K562 (cell line): Measurements from ENCODE around the gene PNPLA2. TPM values are rescaled to one million over a fixed set of nuclear protein-coding genes. Genes with fewer than 3 reads are reported as not detected.

Experiments used
- ATAC-seq: fragments of 200-7000 bp; cut with Tn5 transposase; 3 replicates; pipeline ENCODE4 v1.9.1; 2020; ENCODE audit warnings: moderate library complexity
- BruUV-seq: library from RNA; stranded (reverse); fragments of 400-500 nt; replicated peaks from 2 replicates; lab custom pipeline; 2021; lab: Mats Ljungman, UMichigan
- CTCF ChIA-PET: fragments of 300-600 bp; formaldehyde crosslinking; extraction: SDS; loops from one replicate; lab custom pipeline; 2021; ENCODE audit warnings: low intra/inter-chr PET ratio; lab: Yijun Ruan, JAX
- POLR2A ChIA-PET: fragments of 300-600, 350-650 bp; sonication (Branson Sonifier 250); formaldehyde crosslinking; extraction: SDS; loops from one replicate; lab custom pipeline; 2021; ENCODE audit warnings: antibody characterized with exemption, inconsistent platforms; lab: Yijun Ruan, JAX
- DNase-seq, 4 experiments: peaks; one replicate each; pipeline versions ENCODE4 v3.0.0 to v3.0.0-alpha.2; 2011 to 2018; ENCODE audit warnings: low spot score in 3 of 4, mixed read lengths in 3 of 4; ENCODE audit errors: extremely low read depth in 1 of 4
- FAIRE-seq: peaks from 2 replicates; lab custom pipeline; 2011; peaks lifted over from hg19 to GRCh38; lab: Jason Lieb, UNC
- H2AFZ ChIP-seq: 2 replicates; pipeline ENCODE4 v1.6.0; 2011; ENCODE audit warnings: low read depth, low read length, control low read depth, inconsistent platforms
- H3K27ac ChIP-seq: fragments of 200-600 bp; 3 replicates; pipeline ENCODE4 v1.8.0; 2011; ENCODE audit warnings: low read depth, mild to moderate bottlenecking, control low read depth, inconsistent platforms, low read length, moderate library complexity, mixed read lengths; ENCODE audit errors: extremely low read depth
- H3K27me3 ChIP-seq, 2 experiments: fragments of 300-600 bp in 1 of 2; 2 replicates in 1 of 2; 3 replicates in 1 of 2; pipeline versions ENCODE4 v1.6.0 to v1.8.0; 2011; ENCODE audit warnings: inconsistent platforms in 2 of 2, low read length in 2 of 2, mild to moderate bottlenecking in 1 of 2, mixed read lengths in 1 of 2, moderate library complexity in 1 of 2; ENCODE audit not compliant: control insufficient read depth in 2 of 2, insufficient read depth in 2 of 2
- H3K36me3 ChIP-seq: fragments of 300-600 bp; 3 replicates; pipeline ENCODE4 v1.8.0; 2011; ENCODE audit warnings: mild to moderate bottlenecking, low read length, inconsistent platforms; ENCODE audit not compliant: control insufficient read depth, insufficient read depth
- H3K4me1 ChIP-seq, 2 experiments: fragments of 200-600 bp in 1 of 2; replicated peaks in 1 of 2; 2 replicates in 1 of 2; 3 replicates in 1 of 2; pipeline versions ENCODE4 v1.5.1 to v1.8.0; 2011; ENCODE audit warnings: inconsistent platforms in 2 of 2, low read length in 2 of 2, mild to moderate bottlenecking in 1 of 2, mixed read lengths in 1 of 2, moderate library complexity in 1 of 2; ENCODE audit not compliant: control insufficient read depth in 2 of 2, insufficient read depth in 2 of 2
- H3K4me2 ChIP-seq: 2 replicates; pipeline ENCODE4 v1.6.1; 2011; ENCODE audit warnings: low read length, control low read depth, inconsistent platforms, mixed read lengths; ENCODE audit not compliant: insufficient read depth
- H3K4me3 ChIP-seq: fragments of 200-600 bp; sonication (generic), shearing (Covaris generic); 2 replicates; pipeline ENCODE4 v1.5.1; 2016; ENCODE audit warnings: control low read depth, inconsistent platforms
- H3K79me2 ChIP-seq: fragments of 200-600 bp; 3 replicates; pipeline ENCODE4 v1.8.0; 2011; ENCODE audit warnings: low read length, inconsistent platforms; ENCODE audit not compliant: control insufficient read depth, insufficient read depth
- H3K9ac ChIP-seq, 2 experiments: 2 replicates each; pipeline versions ENCODE4 v1.6.0 to v1.6.1; 2011; ENCODE audit warnings: low read depth in 2 of 2, low read length in 2 of 2, control low read depth in 1 of 2, inconsistent platforms in 1 of 2, mild to moderate bottlenecking in 1 of 2, mixed read lengths in 1 of 2; ENCODE audit not compliant: insufficient read depth in 1 of 2
- H3K9me1 ChIP-seq: one replicate; pipeline ENCODE4 v1.6.0; 2011; ENCODE audit warnings: inconsistent platforms, mild to moderate bottlenecking, low read length, moderate library complexity; ENCODE audit not compliant: control insufficient read depth, insufficient read depth
- H3K9me3 ChIP-seq: replicated peaks from 2 replicates; pipeline ENCODE4 v1.5.1; 2011; ENCODE audit warnings: low read depth, low read length, inconsistent platforms; ENCODE audit not compliant: control insufficient read depth, insufficient read depth
- H4K20me1 ChIP-seq: replicated peaks from 2 replicates; pipeline ENCODE4 v1.6.1; 2011; ENCODE audit warnings: low read length, inconsistent platforms, mixed read lengths; ENCODE audit not compliant: control insufficient read depth, insufficient read depth
- CEBPG ChIP-seq, 3 experiments: fragments of 200-800 bp in 1 of 3; sonication (Bioruptor generic) in 1 of 3; sonication (generic) in 1 of 3; formaldehyde crosslinking in 1 of 3; IDR thresholded peaks in 2 of 3; conservative IDR thresholded peaks in 1 of 3; 2 replicates each; pipeline versions ENCODE4 v1.6.1 to v1.8.0; 2016 to 2022; ENCODE audit warnings: missing compliant biosample characterization in 2 of 3, missing genetic modification characterization in 2 of 3, mild to moderate bottlenecking in 1 of 3, missing genetic modification reagents in 1 of 3
- CXXC5 ChIP-seq: fragments of 250-450 bp; sonication (Bioruptor Pico); IDR thresholded peaks from 2 replicates; pipeline ENCODE4 v1.8.0; 2022; ENCODE audit warnings: inconsistent platforms, mild to moderate bottlenecking, moderate library complexity
- DLX4 ChIP-seq: fragments of 250-450 bp; sonication (Bioruptor Pico); IDR thresholded peaks from 2 replicates; pipeline ENCODE4 v1.6.1; 2021; ENCODE audit warnings: mild to moderate bottlenecking
- FOSL1 ChIP-seq: fragments of 200-800 bp; sonication (Bioruptor generic); conservative IDR thresholded peaks from 2 replicates; pipeline ENCODE4 v1.6.1; 2016; ENCODE audit warnings: missing genetic modification characterization, missing compliant biosample characterization
- FUS ChIP-seq: fragments of 200-400 bp; formaldehyde crosslinking; optimal IDR thresholded peaks from 2 replicates; pipeline ENCODE3; 2017; ENCODE audit warnings: low read depth, low read length
- HMG20A ChIP-seq: fragments of 450-650 bp; formaldehyde crosslinking; conservative IDR thresholded peaks from 2 replicates; pipeline ENCODE4 v1.4.0; 2020; ENCODE audit warnings: mild to moderate bottlenecking, mixed read lengths
- KLF1 ChIP-seq: fragments of 450-650 bp; IDR thresholded peaks from 2 replicates; pipeline ENCODE4 v1.6.1; 2016; ENCODE audit warnings: missing genetic modification characterization, missing compliant biosample characterization
- MYC ChIP-seq, 2 experiments: fragments of 250-450 bp in 1 of 2; sonication (Bioruptor Pico) in 1 of 2; IDR thresholded peaks; 2 replicates each; pipeline versions ENCODE4 v1.5.1 to v1.6.1; 2012 to 2021; ENCODE audit warnings: low read depth in 2 of 2, borderline replicate concordance in 1 of 2, improper control_type of control experiment in 1 of 2, low read length in 1 of 2, mild to moderate bottlenecking in 1 of 2, moderate library complexity in 1 of 2
- NFIC ChIP-seq: fragments of 450-650 bp; IDR thresholded peaks from 2 replicates; pipeline ENCODE4 v1.6.1; 2017; ENCODE audit warnings: mild to moderate bottlenecking, inconsistent platforms
- NONO ChIP-seq, 2 experiments: fragments of 200-400 bp in 1 of 2; fragments of 450-650 bp in 1 of 2; formaldehyde crosslinking in 1 of 2; IDR thresholded peaks; 2 replicates each; pipeline ENCODE4 v1.6.1; 2017; ENCODE audit warnings: low read depth in 2 of 2, mild to moderate bottlenecking in 2 of 2, moderate library complexity in 2 of 2, low read length in 1 of 2
- NR3C1 ChIP-seq: sonication (generic); formaldehyde crosslinking; IDR thresholded peaks from 2 replicates; pipeline ENCODE4 v1.8.1; 2022; ENCODE audit warnings: missing genetic modification reagents
- NRF1 ChIP-seq, 2 experiments: fragments of 450-650 bp; IDR thresholded peaks in 1 of 2; conservative IDR thresholded peaks in 1 of 2; 2 replicates each; pipeline ENCODE4 v1.6.1; 2014; ENCODE audit warnings: mild to moderate bottlenecking in 2 of 2
- POLR2G ChIP-seq: fragments of 200-400 bp; formaldehyde crosslinking; IDR thresholded peaks from 2 replicates; pipeline ENCODE4 v1.6.1; 2017; ENCODE audit warnings: low read depth, mild to moderate bottlenecking, antibody characterized with exemption, low read length, moderate library complexity
- PTBP1 ChIP-seq: fragments of 200-400 bp; formaldehyde crosslinking; IDR thresholded peaks from 2 replicates; pipeline ENCODE4 v1.6.1; 2017; ENCODE audit warnings: low read depth, low read length
- RBFOX2 ChIP-seq: fragments of 200-400 bp; formaldehyde crosslinking; IDR thresholded peaks from 2 replicates; pipeline ENCODE4 v1.6.1; 2017; ENCODE audit warnings: low read depth, mild to moderate bottlenecking, low read length, moderate library complexity
- RBM22 ChIP-seq: fragments of 200-400 bp; formaldehyde crosslinking; IDR thresholded peaks from 2 replicates; pipeline ENCODE4 v1.6.1; 2018; ENCODE audit warnings: low read length, low read depth; ENCODE audit not compliant: poor library complexity, severe bottlenecking
- SIN3B ChIP-seq: fragments of 450-650 bp; IDR thresholded peaks from 2 replicates; pipeline ENCODE4 v1.6.1; 2017; ENCODE audit warnings: low read depth, mild to moderate bottlenecking, moderate library complexity
- ZFX ChIP-seq: sonication (generic); formaldehyde crosslinking; IDR thresholded peaks from 2 replicates; pipeline ENCODE4 v1.8.0; 2022; ENCODE audit warnings: mild to moderate bottlenecking, missing genetic modification reagents, moderate library complexity
- WGBS: fragments of 100-300 bp; shearing (Covaris generic); methylation state at CpG from one replicate; pipeline ENCODE4 v1.1.6; 2016; ENCODE audit warnings: low coverage, mixed read lengths; ENCODE audit not compliant: insufficient coverage; ENCODE audit errors: missing lambda C conversion rate; 5-methylcytosine and 5-hydroxymethylcytosine counted together
- in situ Hi-C: fragments of 300-500 bp; cut with MboI; formaldehyde crosslinking; loops from 4 replicates; pipeline ENCODE4 v1.15.0; 2018; ENCODE audit warnings: inconsistent platforms, mixed read lengths
- intact Hi-C: fragments of 100-400 bp; cut with micrococcal nuclease; formaldehyde crosslinking; loops from 2 replicates; pipeline ENCODE4 v1.14.2; 2022
- polyA plus RNA-seq, 8 experiments: library from polyadenylated mRNA; depleted of rRNA in 4 of 8; stranded (reverse) in 5 of 8; unstranded in 3 of 8; fragments of >200 nt; fragmentation: Nextera tagmentation in 2 of 8; fragmentation: Illumina TruSeq in 1 of 8; extraction: Ambion mirVana in 2 of 8; extraction: Trizol in 1 of 8; gene quantifications; 2 replicates each; pipeline versions ENCODE4 v1.2.1 to v1.2.3, GENCODE V29; 2011 to 2014; ENCODE audit warnings: inconsistent platforms in 1 of 8, missing spikeins in 1 of 8
- total RNA-seq, 7 experiments: library from RNA; depleted of rRNA in 6 of 7; stranded (reverse); fragments of >200 nt in 6 of 7; fragmentation: Illumina TruSeq in 2 of 7; extraction: Trizol in 2 of 7; gene quantifications; 2 replicates each; pipeline versions ENCODE4 v1.2.1 to v1.2.3, GENCODE V29; 2011 to 2021; ENCODE audit warnings: low replicate concordance in 1 of 7

The PNPLA2 gene
- total and polyA plus RNA-seq, 9 of the 15 experiments (the other 6 are each of a cell fraction or from before 2014, with no cell fraction given): 0.39 to 87.1 (median 8.4) TPM

DNA sequence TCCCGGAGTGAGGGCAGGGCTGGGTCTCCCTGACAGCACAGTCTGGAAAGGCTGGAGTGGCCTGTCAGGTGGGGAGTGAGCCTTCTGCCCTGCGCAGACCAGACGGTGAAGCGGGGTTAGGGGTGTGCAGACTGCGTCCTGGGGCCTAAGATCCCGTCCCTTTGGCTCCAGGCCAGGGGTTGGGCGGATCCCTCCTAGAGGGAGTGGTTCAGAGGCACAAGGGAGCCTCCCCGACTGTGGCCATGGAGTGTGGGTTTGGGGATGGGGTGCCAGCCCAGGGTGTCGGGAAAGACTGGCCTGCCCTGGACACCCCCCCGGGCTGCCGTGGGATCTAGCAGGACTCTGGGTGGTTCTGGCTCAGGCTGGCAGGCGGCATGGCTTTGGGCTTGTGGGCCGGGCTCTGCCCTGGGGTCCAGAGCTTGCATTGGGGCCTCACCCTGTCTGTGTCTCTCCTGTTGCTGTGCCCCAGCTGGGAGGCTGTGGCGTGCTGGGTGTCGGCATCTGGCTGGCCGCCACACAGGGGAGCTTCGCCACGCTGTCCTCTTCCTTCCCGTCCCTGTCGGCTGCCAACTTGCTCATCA is 43.5 kb downstream of the PNPLA2 start:
- no peak overlapping the region for H3K27ac ChIP-seq
- intact Hi-C loops (no loop called here), in situ Hi-C loops (no loop called here)
- H3K27me3 ChIP-seq: no peaks in the 10 kb centered on the region
- peaks cover 20% of the 10 kb centered on the region for H4K20me1 ChIP-seq
- no peaks in the 10 kb centered on the region for H3K79me2 ChIP-seq
- peak; percentile 84 to 88 (median 85) for DNase-seq
- peak overlapping the region in 1 of 2 experiments; percentile 33; a peak in 2 of 4 replicates for H3K9ac ChIP-seq
- H3K4me1 ChIP-seq: peaks cover 14 to 95% of the 10 kb centered on the region in 2 experiments
- H3K36me3 ChIP-seq: peaks cover 5% of the 10 kb centered on the region; the same call in 1 of the 3 replicates
- 28% methylated on average over 17 of the region's 20 CpGs for WGBS
- peak; percentile 90 for FAIRE-seq
- ChIA-PET CTCF (no interaction called here), POLR2A (interaction anchor here (0.7 to 1.1 kb wide), 2 partner anchors 14 to 20 kb away, joined by 4 to 6 read pairs; partner anchors contain the start of genes POLR2L and TSPAN4)
- peak overlapping the region; percentile 27 for H3K4me2 ChIP-seq
- no peaks in the 10 kb centered on the region for H3K9me3 ChIP-seq
- no peak overlapping the region for H3K4me3 ChIP-seq
- no TSS peak for BruUV-seq
- peak; percentile 87 for ATAC-seq
- H3K9me1 ChIP-seq: peaks cover 5% of the 10 kb centered on the region
- H2AFZ ChIP-seq: no peak overlapping the region
- TF ChIP-seq RBFOX2 (peak; percentile 32; the same call in 1 of the 2 replicates), NRF1 (conservative IDR thresholded peaks at IDR 0.05 in 1 of 2, IDR thresholded peaks at IDR 0.05 in 1 of 2) (peak; percentile 66 to 73), FUS (no peak), NONO (IDR thresholded peaks at IDR 0.05; ENCODE audit: low read depth in 2 of 2, low read length in 1 of 2) (peak in 1 of 2 experiments; percentile 16; a peak in 1 of 4 replicates), ZFX (CRISPR knock-in tag) (0 out of 2 replicates have a peak, but pooled peaks have one; percentile 11), NFIC (peak; percentile 97), MYC (IDR thresholded peaks at IDR 0.05; ENCODE audit: low read depth, low read length) (no peak), MYC (CRISPR knock-in tag; IDR thresholded peaks at IDR 0.05; ENCODE audit: borderline replicate concordance, low read depth) (0 out of 2 replicates have a peak, but pooled peaks have one; percentile 31), CXXC5 (CRISPR knock-in tag) (0 out of 2 replicates have a peak, but pooled peaks have one; percentile 38), RBM22 (peak; percentile 68), PTBP1 (0 out of 2 replicates have a peak, but pooled peaks have one; percentile 9), CEBPG (CRISPR knock-in tag; IDR thresholded peaks at IDR 0.05) (no peak), CEBPG (tag; conservative IDR thresholded peaks at IDR 0.05 in 1 of 2, IDR thresholded peaks at IDR 0.05 in 1 of 2) (no peak), SIN3B (0 out of 2 replicates have a peak, but pooled peaks have one; percentile 11), HMG20A (CRISPR knock-in tag) (no peak), NR3C1 (CRISPR knock-in tag) (no peak), DLX4 (CRISPR knock-in tag) (no peak), KLF1 (tag) (peak; percentile 93), POLR2G (peak; percentile 76), FOSL1 (no peak)
